ENCODE results near the gene UTP4.
"Not testable (repeated sequence)": the region's sequence is repeated elsewhere in the genome, so short reads cannot be mapped to it uniquely, and the experiment has no call there.

Gene UTP4

GRCh38 chr16:69130461-69130860 is 2.0 kb upstream of the UTP4 start:
- no peak for DNase-seq (ENCODE audit: low read depth in 2 of 2)
- no peak overlapping the region for H3K4me3 ChIP-seq (replicated peaks in 1 of 2; ENCODE audit: low read depth in 2 of 2, low read length in 2 of 2)
- TF ChIP-seq CTCF (IDR thresholded peaks at IDR 0.05; ENCODE audit: low read depth, low read length) = no peak

GRCh38 chr16:69131167-69131838 is 1.1 kb upstream of the UTP4 start:
- peak overlapping the region; percentile 96 to 99 for H3K4me3 ChIP-seq (replicated peaks in 1 of 2; ENCODE audit: low read depth in 2 of 2, low read length in 2 of 2)
- TF ChIP-seq CTCF (IDR thresholded peaks at IDR 0.05; ENCODE audit: low read depth, low read length) = no peak
- DNase-seq (ENCODE audit: low read depth in 2 of 2) = peak in 1 of 2 donors; percentile 46

GRCh38 chr16:69131839-69132423 is 518 bp upstream of the UTP4 start:
- TF ChIP-seq CTCF (IDR thresholded peaks at IDR 0.05; ENCODE audit: low read depth, low read length) = no peak
- H3K4me3 ChIP-seq (replicated peaks in 1 of 2; ENCODE audit: low read depth in 2 of 2, low read length in 2 of 2) = peak overlapping the region; percentile 96 to 99
- peak; percentile 82 to 90 for DNase-seq (ENCODE audit: low read depth in 2 of 2)

- DNase-seq (ENCODE audit: low read depth in 2 of 2) = no peak
- peak overlapping the region; percentile 96 to 99 for H3K4me3 ChIP-seq (replicated peaks in 1 of 2; ENCODE audit: low read depth in 2 of 2, low read length in 2 of 2)
- no peak for TF ChIP-seq CTCF (IDR thresholded peaks at IDR 0.05; ENCODE audit: low read depth, low read length)
Measured at GRCh38 chr16:69133373-69133954, 1.0 kb downstream of the UTP4 start.

- DNase-seq (ENCODE audit: low read depth in 2 of 2) = no peak
- no peak overlapping the region for H3K4me3 ChIP-seq (replicated peaks in 1 of 2; ENCODE audit: low read depth in 2 of 2, low read length in 2 of 2)
- TF ChIP-seq CTCF (IDR thresholded peaks at IDR 0.05; ENCODE audit: low read depth, low read length) = no peak
Measured at GRCh38 chr16:69138608-69139007, 6.2 kb downstream of the UTP4 start.

- DNase-seq (ENCODE audit: low read depth in 2 of 2); H3K4me3 ChIP-seq (replicated peaks in 1 of 2; ENCODE audit: low read depth in 2 of 2, low read length in 2 of 2): not testable (repeated sequence)
Measured at GRCh38 chr16:69139464-69139863, 7.0 kb downstream of the UTP4 start.

GRCh38 chr16:69141014-69141413 is 8.6 kb downstream of the UTP4 start:
- no peak overlapping the region for H3K4me3 ChIP-seq (replicated peaks in 1 of 2; ENCODE audit: low read depth in 2 of 2, low read length in 2 of 2)
- no peak for DNase-seq (ENCODE audit: low read depth in 2 of 2)
- no peak for TF ChIP-seq CTCF (IDR thresholded peaks at IDR 0.05; ENCODE audit: low read depth, low read length)

Measured in cardiac fibroblast (primary cell).